B cell (primary cell): ENCODE results near the gene PFKFB1. TPM values are rescaled to one million over a fixed set of nuclear protein-coding genes. Genes with fewer than 3 reads are reported as not detected.

Source experiments
- ATAC-seq: fragments of 200-7000 bp; cut with Tn5 transposase; one replicate; pipeline ENCODE4 v1.10.0; 2021; ENCODE audit warnings: low read depth, mild to moderate bottlenecking, moderate number of reproducible peaks, moderate library complexity
- CTCF ChIA-PET: fragments of 350-600 bp; sonication (Branson Sonifier 250); formaldehyde crosslinking; loops from one replicate; lab custom pipeline; 2021; ENCODE audit warnings: antibody characterized with exemption, inconsistent platforms; lab: Charles Lee
- POLR2A ChIA-PET: fragments of 350-600 bp; sonication (Branson Sonifier 250); formaldehyde crosslinking; loops from one replicate; lab custom pipeline; 2021; ENCODE audit warnings: antibody characterized with exemption; lab: Charles Lee
- DNase-seq: peaks from one replicate; pipeline ENCODE4 v3.0.0; 2013
- H2AFZ ChIP-seq: 2 replicates; pipeline ENCODE4 v1.6.1; 2012; ENCODE audit warnings: mild to moderate bottlenecking, low read depth, low read length; ENCODE audit not compliant: insufficient read depth, poor library complexity, severe bottlenecking
- H3K27ac ChIP-seq, 2 donors: 1 replicate in 1 of 2; 2 replicates in 1 of 2; pipeline ENCODE4 v1.5.1; 2012 to 2013; ENCODE audit warnings: low read length in 2 of 2, mild to moderate bottlenecking in 2 of 2, moderate library complexity in 1 of 2
- H3K27me3 ChIP-seq, 4 experiments: fragments of 200-600 bp in 1 of 4; sonication (generic) in 1 of 4; replicated peaks in 1 of 4; 1 replicate in 2 of 4; 2 replicates in 2 of 4; pipeline versions ENCODE4 v1.6.1 to v1.7.0; 2013 to 2016; ENCODE audit warnings: low read length in 3 of 4, mild to moderate bottlenecking in 2 of 4, mixed read lengths in 1 of 4, moderate library complexity in 1 of 4; ENCODE audit not compliant: insufficient read depth in 4 of 4, control insufficient read depth in 3 of 4; ENCODE audit errors: control extremely low read depth in 1 of 4
- H3K36me3 ChIP-seq, 2 experiments: replicated peaks in 1 of 2; 1 replicate in 1 of 2; 2 replicates in 1 of 2; pipeline versions ENCODE4 v1.6.1 to v1.7.1; 2013; ENCODE audit warnings: low read length in 1 of 2; ENCODE audit not compliant: insufficient read depth in 2 of 2, control insufficient read depth in 1 of 2; ENCODE audit errors: control extremely low read depth in 1 of 2, extremely low read depth in 1 of 2
- H3K4me1 ChIP-seq, 2 donors: fragments of 200-600 bp in 1 of 2; sonication (generic) in 1 of 2; 1 replicate in 1 of 2; 2 replicates in 1 of 2; pipeline versions ENCODE4 v1.5.1 to v1.6.1; 2013 to 2017; ENCODE audit warnings: low read length in 2 of 2; ENCODE audit not compliant: control insufficient read depth in 2 of 2, insufficient read depth in 2 of 2
- H3K4me2 ChIP-seq: replicated peaks from 2 replicates; pipeline ENCODE3; 2012; ENCODE audit warnings: mild to moderate bottlenecking, low read depth, low read length; ENCODE audit not compliant: poor library complexity, severe bottlenecking
- H3K4me3 ChIP-seq, 5 experiments: fragments of 200-600 bp in 1 of 5; sonication (generic) in 1 of 5; 1 replicate in 3 of 5; 2 replicates in 2 of 5; pipeline versions ENCODE4 v1.5.1 to v1.7.0; 2011 to 2016; ENCODE audit warnings: low read length in 4 of 5, mild to moderate bottlenecking in 4 of 5, low read depth in 2 of 5, control low read depth in 1 of 5, moderate library complexity in 1 of 5; ENCODE audit not compliant: insufficient read depth in 1 of 5; ENCODE audit errors: control extremely low read depth in 1 of 5, extremely low read depth in 1 of 5
- H3K79me2 ChIP-seq: fragments of 200-600 bp; sonication (generic); one replicate; pipeline ENCODE4 v1.6.0; 2016; ENCODE audit warnings: low read length; ENCODE audit not compliant: control insufficient read depth, insufficient read depth
- H3K9ac ChIP-seq: fragments of 200-600 bp; sonication (generic); 2 replicates; pipeline ENCODE4 v1.6.1; 2017; ENCODE audit warnings: mild to moderate bottlenecking, low read length, moderate library complexity
- H3K9me3 ChIP-seq, 3 donors: one replicate each; pipeline versions ENCODE4 v1.6.1 to v1.7.1; 2013; ENCODE audit warnings: low read length in 2 of 3; ENCODE audit not compliant: control insufficient read depth in 2 of 3, insufficient read depth in 1 of 3; ENCODE audit errors: control extremely low read depth in 1 of 3
- H4K20me1 ChIP-seq: 2 replicates; pipeline ENCODE4 v1.6.0; 2012; ENCODE audit warnings: mild to moderate bottlenecking, low read length; ENCODE audit not compliant: insufficient read depth, control insufficient read depth, poor library complexity, severe bottlenecking
- H3K27ac Mint-ChIP-seq: one replicate; pipeline ENCODE4 v1.8.0; 2021; ENCODE audit warnings: mixed read lengths
- H3K27me3 Mint-ChIP-seq: one replicate; pipeline ENCODE4 v1.8.0; 2021; ENCODE audit warnings: mixed read lengths
- H3K4me1 Mint-ChIP-seq: one replicate; pipeline ENCODE4 v1.8.0; 2021; ENCODE audit warnings: mixed read lengths
- H3K4me3 Mint-ChIP-seq: one replicate; pipeline ENCODE4 v1.8.0; 2021; ENCODE audit warnings: mixed read lengths
- H3K9me3 Mint-ChIP-seq: one replicate; pipeline ENCODE4 v1.8.0; 2022; ENCODE audit warnings: mixed read lengths; ENCODE audit not compliant: insufficient read depth
- CTCF ChIP-seq: fragments of 200-600 bp; IDR thresholded peaks from one replicate; pipeline ENCODE4 v1.8.0; 2022; ENCODE audit warnings: antibody characterized with exemption, mild to moderate bottlenecking
- EZH2 ChIP-seq: IDR thresholded peaks from 2 replicates; pipeline ENCODE4 v1.6.1; 2012; ENCODE audit warnings: borderline replicate concordance, low read depth, mild to moderate bottlenecking, moderate library complexity, low read length; ENCODE audit not compliant: insufficient read depth, poor library complexity, severe bottlenecking
- WGBS: methylation state at CpG from one replicate; pipeline ENCODE4 v1.1.5; 2013; ENCODE audit warnings: missing lambda C conversion rate; ENCODE audit not compliant: insufficient coverage; 5-methylcytosine and 5-hydroxymethylcytosine counted together
- intact Hi-C: fragments of 100-400 bp; cut with micrococcal nuclease; formaldehyde crosslinking; loops from one replicate; pipeline ENCODE4 v1.10.0; 2022
- polyA plus RNA-seq: library from polyadenylated mRNA; depleted of rRNA; stranded (reverse); fragments of >200 nt; gene quantifications from 2 replicates; pipeline ENCODE4 v1.2.3, GENCODE V29; 2012
- total RNA-seq, 2 donors: library from RNA; stranded (reverse); fragments of 120-200 nt in 1 of 2; gene quantifications; 1 replicate in 1 of 2; 2 replicates in 1 of 2; pipeline versions ENCODE4 v1.2.3 to v1.2.4, GENCODE V29; 2013 to 2022

Gene PFKFB1
- total and polyA plus RNA-seq, 2 donors (not counting 1 experiment from before 2014, with no cell fraction given): 0.37 to 0.47 TPM

- Histone ChIP-seq H3K36me3 (peaks cover 0 to 28% of the 10 kb centered on the region in 2 experiments), H3K27ac (no peak overlapping the region), H3K9ac (no peak overlapping the region), H3K9me3 (no peaks in the 10 kb centered on the region), H4K20me1 (no peaks in the 10 kb centered on the region), H3K79me2 (peaks cover 12% of the 10 kb centered on the region), H3K4me3 (no peak overlapping the region), H3K4me2 (no peak overlapping the region), H3K4me1 (peaks cover 7 to 16% of the 10 kb centered on the region in 2 donors), H2AFZ (no peak overlapping the region), H3K27me3 (no peaks in the 10 kb centered on the region)
- Mint-ChIP-seq H3K4me3 (no peak overlapping the region), H3K27ac (no peak overlapping the region), H3K9me3 (no peaks in the 10 kb centered on the region), H3K4me1 (peaks cover 21% of the 10 kb centered on the region), H3K27me3 (no peaks in the 10 kb centered on the region)
- ChIA-PET CTCF (no interaction called here), POLR2A (interaction anchor here (0.6 kb wide), 1 partner anchor 485 kb away, joined by 5 read pairs; no protein-coding TSS in a partner anchor)
- WGBS: 100% methylated on average over 1 of the region's 1 CpG
- no peak for DNase-seq
- TF ChIP-seq EZH2 (no peak), CTCF (no peak)
- intact Hi-C loops: no loop called here
- no peak for ATAC-seq
Observed at GRCh38 chrX:55004231-55004630, 10.2 kb upstream of the PFKFB1 start.
